Esophagus (tissue), 2 donors: ENCODE measurements around the gene TMA7B. TPM values are rescaled to one million over a fixed set of nuclear protein-coding genes. Genes with fewer than 3 reads are reported as not detected.

ENCODE experiments used
- H3K27ac ChIP-seq, 2 donors: one replicate each; pipeline ENCODE4 v1.5.1; 2013; ENCODE audit warnings: low read depth in 2 of 2, mild to moderate bottlenecking in 2 of 2, inconsistent platforms in 1 of 2, low read length in 1 of 2, moderate library complexity in 1 of 2
- H3K27me3 ChIP-seq, 2 donors: one replicate each; pipeline ENCODE4 v1.6.1; 2013; ENCODE audit warnings: low read length in 2 of 2, control low read depth in 1 of 2, mild to moderate bottlenecking in 1 of 2; ENCODE audit not compliant: insufficient read depth in 2 of 2, control insufficient read depth in 1 of 2
- H3K36me3 ChIP-seq, 2 donors: one replicate each; pipeline ENCODE4 v1.6.1; 2013; ENCODE audit warnings: low read length in 1 of 2; ENCODE audit not compliant: control insufficient read depth in 2 of 2, insufficient read depth in 2 of 2
- H3K4me1 ChIP-seq, 2 donors: one replicate each; pipeline ENCODE4 v1.6.1; 2013; ENCODE audit warnings: low read length in 1 of 2; ENCODE audit not compliant: control insufficient read depth in 2 of 2, insufficient read depth in 2 of 2
- H3K4me3 ChIP-seq, 2 donors: one replicate each; pipeline ENCODE4 v1.5.1; 2013; ENCODE audit warnings: low read length in 2 of 2, mild to moderate bottlenecking in 2 of 2, low read depth in 1 of 2, moderate library complexity in 1 of 2
- H3K9me3 ChIP-seq, 2 donors: one replicate each; pipeline ENCODE4 v1.6.1; 2013; ENCODE audit warnings: mild to moderate bottlenecking in 2 of 2, low read depth in 1 of 2, low read length in 1 of 2, moderate library complexity in 1 of 2; ENCODE audit not compliant: control insufficient read depth in 2 of 2, insufficient read depth in 1 of 2
- WGBS, 2 donors: extraction: QIAGEN DNeasy Blood & Tissue Kit; methylation state at CpG; one replicate each; pipeline ENCODE4 v1.1.7; 2013; 5-methylcytosine and 5-hydroxymethylcytosine counted together
- polyA plus RNA-seq, 2 donors: library from polyadenylated mRNA; stranded (reverse); fragments of 200-250 nt; gene quantifications; one replicate each; pipeline ENCODE4 v1.2.3, GENCODE V29; 2013
- donor health status: healthy with polysubstance abuse.
- donor health status: Bipolar disorder and iron deficiency.

TMA7B gene
- polyA plus RNA-seq, 2 donors, result 0.14 TPM; not detected in 1

DNA sequence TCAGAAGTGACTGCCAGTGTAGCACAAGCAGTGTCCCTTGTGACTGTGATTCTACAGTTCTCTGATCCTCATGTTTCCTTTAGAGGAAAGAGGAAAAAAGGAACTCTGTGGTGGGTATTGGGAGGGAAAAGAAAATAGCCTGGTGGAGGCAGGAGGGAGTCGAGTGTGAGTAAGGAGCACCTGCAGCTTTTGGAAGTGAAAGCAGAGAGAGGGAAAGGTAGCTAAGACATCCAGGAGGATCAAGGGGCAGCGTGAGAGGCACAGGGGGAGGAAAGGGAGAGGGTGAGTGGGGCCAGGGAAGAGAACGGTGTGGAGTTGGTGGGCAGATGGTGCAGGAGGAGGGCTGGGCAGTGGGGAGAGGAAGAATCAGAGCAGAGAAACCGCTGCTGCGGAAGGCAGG, 12.4 kb downstream of the TMA7B start:
- WGBS, 2 donors, result 69 to 70% methylated on average over 5 of the region's 5 CpGs
- Histone ChIP-seq H3K27me3 (no peaks in the 10 kb centered on the region), H3K9me3 (no peaks in the 10 kb centered on the region), H3K4me1 (peaks cover 0 to 4% of the 10 kb centered on the region in 2 donors), H3K36me3 (peaks cover 0 to 2% of the 10 kb centered on the region in 2 donors), H3K4me3 (no peak overlapping the region), H3K27ac (no peak overlapping the region)

- H3K4me3 ChIP-seq, result no peak overlapping the region
- H3K4me1 ChIP-seq, result peaks cover 0 to 4% of the 10 kb centered on the region in 2 donors
- H3K9me3 ChIP-seq, result no peaks in the 10 kb centered on the region
- H3K36me3 ChIP-seq, result peaks cover 0 to 2% of the 10 kb centered on the region in 2 donors
- 56 to 69% methylated on average over 5 of the region's 5 CpGs for WGBS, 2 donors
- H3K27me3 ChIP-seq, result no peaks in the 10 kb centered on the region
- H3K27ac ChIP-seq, result no peak overlapping the region
Measured at GRCh38 chr22:39973656-39974055, 13.5 kb downstream of the TMA7B start.

GRCh38 chr22:39974065-39974464, 13.9 kb downstream of the TMA7B start:
- no peaks in the 10 kb centered on the region for H3K27me3 ChIP-seq
- no peak overlapping the region for H3K27ac ChIP-seq
- peaks cover 0 to 4% of the 10 kb centered on the region in 2 donors for H3K4me1 ChIP-seq
- no peaks in the 10 kb centered on the region for H3K9me3 ChIP-seq
- WGBS, 2 donors, result 73 to 80% methylated on average over 5 of the region's 5 CpGs
- H3K4me3 ChIP-seq, result no peak overlapping the region
- H3K36me3 ChIP-seq, result peaks cover 0 to 2% of the 10 kb centered on the region in 2 donors

DNA sequence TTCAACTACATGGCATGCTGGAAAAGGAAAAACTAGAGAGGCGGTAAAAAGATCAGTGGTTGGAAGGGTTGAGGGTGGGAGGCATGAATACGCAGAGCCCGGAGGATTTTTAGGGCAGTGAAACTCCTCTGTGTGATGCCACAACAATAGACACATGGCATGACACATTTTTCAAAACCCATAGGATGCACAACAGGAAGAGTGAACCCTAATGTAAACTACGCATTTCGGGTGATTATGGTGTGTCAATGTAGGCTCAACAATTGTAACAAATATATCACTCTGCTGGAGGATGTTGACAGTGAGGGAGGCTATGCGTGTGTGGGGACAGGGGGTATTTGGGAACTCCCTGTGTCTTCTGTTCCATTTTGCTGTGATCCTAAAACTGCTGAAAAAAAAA, 18.9 kb downstream of the TMA7B start:
- Histone ChIP-seq H3K27me3 (no peaks in the 10 kb centered on the region), H3K36me3 (no peaks in the 10 kb centered on the region)
- WGBS, 2 donors, result 66 to 75% methylated on average over 6 of the region's 6 CpGs

GRCh38 chr22:39979458-39979857, 19.3 kb downstream of the TMA7B start:
- Histone ChIP-seq H3K27ac (no peak overlapping the region), H3K27me3 (no peaks in the 10 kb centered on the region), H3K4me1 (peaks cover 2 to 4% of the 10 kb centered on the region in 2 donors), H3K4me3 (no peak overlapping the region), H3K9me3 (no peaks in the 10 kb centered on the region), H3K36me3 (no peaks in the 10 kb centered on the region)
- 78 to 88% methylated on average over 5 of the region's 5 CpGs for WGBS, 2 donors

More for the DNA sequence above, 18.9 kb downstream of the TMA7B start:
- H3K27ac ChIP-seq, result no peak overlapping the region
- no peak overlapping the region for H3K4me3 ChIP-seq
- H3K4me1 ChIP-seq, result peaks cover 2 to 4% of the 10 kb centered on the region in 2 donors
- H3K9me3 ChIP-seq, result no peaks in the 10 kb centered on the region

DNA sequence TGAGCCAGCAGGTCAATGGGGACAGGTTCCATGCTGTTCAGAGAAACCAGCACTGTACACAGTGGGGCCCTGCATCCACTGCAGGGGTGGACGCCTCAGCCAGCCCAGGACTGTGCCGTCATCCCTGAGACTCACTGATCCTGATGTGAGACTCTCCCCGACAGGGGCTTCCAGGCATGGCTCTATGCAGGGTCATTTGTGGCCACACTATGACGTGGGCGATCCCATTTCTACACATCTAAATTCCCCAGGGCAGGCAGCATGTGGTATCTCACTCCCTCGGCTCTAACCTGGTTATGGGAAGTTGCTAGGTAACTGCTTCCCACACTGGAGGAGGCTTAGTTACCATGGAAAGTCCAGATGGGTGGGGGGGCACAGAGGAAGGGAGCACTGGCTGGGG, 20.4 kb downstream of the TMA7B start:
- WGBS, 2 donors, result 81% methylated on average over 6 of the region's 6 CpGs
- H3K9me3 ChIP-seq, result no peaks in the 10 kb centered on the region
- peaks cover 8 to 9% of the 10 kb centered on the region in 2 donors for H3K4me1 ChIP-seq
- H3K27me3 ChIP-seq, result no peaks in the 10 kb centered on the region
- H3K4me3 ChIP-seq, result no peak overlapping the region
- no peaks in the 10 kb centered on the region for H3K36me3 ChIP-seq
- H3K27ac ChIP-seq, result no peak overlapping the region

DNA sequence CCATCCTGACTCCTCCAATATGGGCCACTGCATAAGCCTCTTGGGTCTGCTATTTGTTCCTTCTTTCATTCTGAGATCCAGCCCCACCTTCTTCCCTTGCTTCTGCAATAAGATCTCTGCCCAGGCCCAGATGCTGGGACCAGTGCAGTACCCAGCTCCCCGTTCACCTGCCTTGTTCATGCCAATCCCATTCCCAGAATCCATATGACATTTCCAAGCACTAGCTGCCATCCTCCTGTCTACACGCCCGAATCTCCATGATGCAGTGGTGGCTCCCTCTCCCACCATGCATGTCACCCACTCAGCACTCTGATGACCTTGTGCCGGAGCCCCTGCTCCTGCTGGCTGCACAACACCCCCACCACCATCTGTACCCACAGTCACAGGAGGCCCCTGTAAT, 23.1 kb downstream of the TMA7B start:
- no peak overlapping the region for H3K4me3 ChIP-seq
- 88 to 95% methylated on average over 4 of the region's 4 CpGs for WGBS, 2 donors
- no peaks in the 10 kb centered on the region for H3K9me3 ChIP-seq
- H3K36me3 ChIP-seq, result no peaks in the 10 kb centered on the region
- H3K4me1 ChIP-seq, result peaks cover 8 to 9% of the 10 kb centered on the region in 2 donors
- no peak overlapping the region for H3K27ac ChIP-seq
- H3K27me3 ChIP-seq, result no peaks in the 10 kb centered on the region

- Histone ChIP-seq H3K27me3 (no peaks in the 10 kb centered on the region), H3K4me1 (peaks cover 8 to 9% of the 10 kb centered on the region in 2 donors), H3K36me3 (no peaks in the 10 kb centered on the region), H3K4me3 (no peak overlapping the region), H3K27ac (peak overlapping the region; percentile 52 to 58), H3K9me3 (no peaks in the 10 kb centered on the region)
- 36 to 44% methylated on average over 2 of the region's 2 CpGs for WGBS, 2 donors
Measured at GRCh38 chr22:39984006-39984405, 23.8 kb downstream of the TMA7B start.

DNA sequence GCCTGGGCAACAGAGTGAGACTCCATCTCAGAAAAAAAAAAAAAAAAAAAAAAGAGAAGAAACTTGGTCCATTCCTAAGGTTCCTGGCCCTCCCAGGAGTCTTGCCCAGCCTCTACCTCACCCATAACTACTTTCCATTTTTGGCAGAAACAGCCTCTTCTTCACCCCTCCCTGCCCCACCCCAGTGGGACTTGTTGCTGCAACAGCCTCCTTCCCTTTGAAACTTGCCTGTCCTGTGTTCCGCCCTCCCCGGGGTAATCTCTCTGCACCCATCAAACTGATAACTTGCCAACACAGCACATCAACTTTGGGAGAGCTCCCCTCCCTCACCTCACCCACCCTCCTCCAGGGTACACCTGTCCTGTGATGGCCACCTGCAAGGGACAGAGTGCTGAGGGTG, 24.5 kb downstream of the TMA7B start:
- no peaks in the 10 kb centered on the region for H3K36me3 ChIP-seq
- H3K9me3 ChIP-seq, result no peaks in the 10 kb centered on the region
- H3K27me3 ChIP-seq, result no peaks in the 10 kb centered on the region
- peak overlapping the region; percentile 87 to 94 for H3K27ac ChIP-seq
- 50 to 63% methylated on average over 2 of the region's 2 CpGs for WGBS, 2 donors
- H3K4me1 ChIP-seq, result peaks cover 8 to 9% of the 10 kb centered on the region in 2 donors
- H3K4me3 ChIP-seq, result no peak overlapping the region

GRCh38 chr22:39985383-39986035, 25.3 kb downstream of the TMA7B start:
- 49 to 51% methylated on average over 7 of the region's 7 CpGs for WGBS, 2 donors
- Histone ChIP-seq H3K9me3 (no peaks in the 10 kb centered on the region), H3K36me3 (no peaks in the 10 kb centered on the region), H3K4me3 (no peak overlapping the region), H3K4me1 (peaks cover 8 to 9% of the 10 kb centered on the region in 2 donors), H3K27me3 (no peaks in the 10 kb centered on the region), H3K27ac (peak overlapping the region; percentile 87 to 94)
